Measurements from ENCODE around the gene CELA3B. TPM values are rescaled to one million over a fixed set of nuclear protein-coding genes. Genes with fewer than 3 reads are reported as not detected.
A peak's percentile ranks its signal among the peaks of the same experiment; 100 is the strongest.
"Not testable (repeated sequence)": the region's sequence is repeated elsewhere in the genome, so short reads cannot be mapped to it uniquely, and the experiment has no call there.

CELA3B gene
- total RNA-seq = not detected

DNA sequence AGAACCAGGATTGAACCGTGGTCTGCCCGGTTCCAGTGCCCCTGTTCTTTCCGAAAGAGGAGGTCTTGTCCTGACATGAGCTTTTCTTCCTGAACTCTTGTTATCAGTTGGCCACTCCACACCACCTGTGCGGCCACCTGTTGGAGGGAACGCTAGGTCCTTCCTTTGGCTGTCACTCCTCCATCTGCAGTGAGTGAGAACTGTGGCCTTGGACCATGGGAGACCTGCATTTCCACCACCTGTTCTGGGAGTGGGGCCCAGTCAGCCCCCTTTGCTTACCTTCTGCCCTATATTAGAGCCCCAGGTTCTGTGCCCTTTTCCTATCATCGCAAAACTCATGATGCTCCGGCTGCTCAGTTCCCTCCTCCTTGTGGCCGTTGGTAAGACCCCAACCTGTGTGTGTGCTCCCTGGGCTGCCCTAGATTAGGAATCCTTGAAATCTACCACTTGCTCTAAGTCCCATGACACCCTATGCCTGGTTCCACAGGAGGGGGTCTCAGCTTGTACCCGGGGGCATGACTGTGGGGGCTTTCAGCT, at the start of gene CELA3B:
TSS of gene CELA3B (plus strand) at position 320 of the 537 bp plus-strand sequence. CDS start at position 338, 18 bp downstream.
- ATAC-seq = not testable (repeated sequence)

DNA sequence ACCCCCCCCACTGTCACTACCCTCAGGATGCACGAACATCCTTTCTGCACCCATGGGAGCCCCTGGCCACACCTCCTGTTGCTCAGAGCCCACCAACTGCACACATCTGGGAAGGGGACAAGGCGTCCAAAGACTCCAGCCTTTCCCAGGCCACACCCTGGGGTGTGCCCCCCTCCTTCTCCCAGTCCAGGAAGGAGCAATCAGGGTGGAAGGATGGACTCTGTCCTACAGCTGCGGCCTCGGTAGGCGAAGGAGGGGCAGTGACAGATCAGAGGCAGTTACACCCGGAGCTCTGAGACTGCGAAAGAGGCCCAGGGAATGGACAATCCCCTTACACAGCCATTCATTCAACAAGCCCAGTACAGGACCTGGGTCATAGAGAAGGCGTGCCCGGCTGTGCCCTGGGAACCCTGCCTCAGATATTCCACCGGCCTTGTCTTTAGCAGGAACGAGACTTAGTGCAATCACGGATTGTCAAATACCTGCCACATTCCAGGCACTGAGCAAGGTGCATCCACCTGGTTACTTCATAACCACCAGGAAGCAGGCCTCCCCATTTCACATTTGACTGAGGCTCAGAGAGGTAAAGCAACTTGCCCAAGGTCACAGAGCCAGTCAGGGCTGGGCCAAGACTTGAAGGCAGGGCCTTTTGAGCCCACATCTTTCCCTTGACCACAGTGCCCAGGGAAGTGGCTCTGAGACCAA, 49.1 kb upstream of the CELA3B start:
- ATAC-seq = peak; percentile 19

- no peak for ATAC-seq
Observed at GRCh38 chr1:21930080-21930571, 46.7 kb upstream of the CELA3B start.

DNA sequence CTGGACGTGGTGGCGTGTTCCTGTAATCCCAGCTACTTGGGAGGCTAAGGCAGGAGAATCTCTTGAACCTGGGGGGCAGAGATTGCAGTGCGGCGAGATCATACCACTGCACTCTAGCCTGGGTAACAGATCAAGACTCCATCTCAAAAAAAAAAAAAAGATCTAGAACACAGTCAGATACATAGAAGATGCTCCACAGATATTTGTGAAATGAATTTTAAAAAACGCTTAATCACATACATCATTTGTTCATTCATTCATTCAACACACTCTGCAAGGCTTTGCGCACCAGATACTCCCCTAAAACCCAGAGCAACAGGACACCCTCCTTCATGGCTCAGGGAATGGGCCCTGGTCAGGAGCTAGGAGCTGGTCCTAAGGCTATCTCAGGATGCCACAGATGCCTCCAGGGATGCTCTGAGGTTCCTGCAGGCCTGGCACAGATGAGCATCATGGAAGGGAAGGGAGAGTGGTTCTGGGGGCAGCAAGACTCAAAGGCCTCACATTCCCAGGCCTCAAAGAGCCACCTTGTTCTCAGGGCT, 46.1 kb upstream of the CELA3B start:
- ATAC-seq = no peak

DNA sequence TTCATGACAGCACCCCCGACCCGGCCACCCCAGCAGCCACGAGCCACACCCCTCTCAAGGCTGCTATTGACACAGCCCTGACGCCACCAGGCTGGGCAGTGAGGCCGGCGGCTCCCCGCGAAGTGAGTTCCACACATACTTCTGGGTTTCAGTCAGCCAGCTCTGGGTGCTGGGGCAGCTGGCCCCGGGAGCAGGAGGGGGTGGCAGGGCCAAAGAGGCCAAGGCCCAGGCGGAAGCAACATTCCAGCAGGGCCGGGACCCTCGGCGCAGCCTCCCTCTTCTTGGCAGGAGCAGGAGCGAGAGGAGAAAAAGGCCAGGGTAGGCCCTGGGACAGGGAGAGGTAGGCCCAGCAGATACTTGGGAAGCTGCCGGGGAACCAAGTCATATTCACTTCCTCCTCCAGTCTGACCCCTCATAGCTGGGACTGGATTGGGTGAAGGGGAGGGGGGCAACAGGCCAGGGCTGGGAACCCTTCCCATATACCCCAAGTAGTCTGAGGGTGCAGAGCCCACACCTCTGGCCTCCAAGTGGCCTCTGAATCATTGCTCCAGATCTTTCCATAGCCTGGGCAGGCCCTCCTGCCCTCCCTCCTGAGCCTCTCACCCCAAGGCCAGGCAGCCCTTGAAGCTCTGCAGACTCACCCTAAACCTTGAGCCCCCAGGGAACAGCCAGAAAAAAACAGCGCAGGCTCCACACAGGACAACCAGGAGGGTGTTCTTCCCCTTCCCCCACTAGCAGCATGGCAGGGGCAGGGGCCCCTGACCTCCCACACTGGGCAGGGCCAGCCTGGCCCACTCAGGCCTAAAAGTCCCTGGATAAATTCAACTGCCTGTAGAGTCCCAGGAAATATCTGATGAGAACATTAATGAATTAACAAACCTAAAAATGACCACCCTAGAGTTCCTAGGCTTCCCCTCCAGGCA, 45.4 kb upstream of the CELA3B start:
- no peak for ATAC-seq

DNA sequence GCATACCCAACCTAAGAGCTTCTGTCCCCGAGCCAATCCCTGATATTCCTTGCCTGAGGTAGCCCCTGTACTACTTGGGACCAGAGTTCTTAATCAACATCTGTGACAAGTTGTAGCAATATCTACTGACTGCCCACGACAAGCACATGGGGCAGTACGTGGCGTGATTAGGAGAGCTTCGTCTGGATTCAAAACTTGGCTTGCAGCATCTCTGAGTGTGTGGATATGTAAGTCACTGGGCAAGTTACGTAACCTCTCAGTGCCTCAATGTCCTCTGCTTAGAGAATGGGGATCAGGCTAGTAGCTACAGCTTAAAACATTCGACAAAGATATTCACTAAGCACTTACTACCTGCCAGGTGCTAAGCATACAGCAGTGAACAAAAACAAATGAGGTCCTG, 44.7 kb upstream of the CELA3B start:
- ATAC-seq = peak; percentile 28

DNA sequence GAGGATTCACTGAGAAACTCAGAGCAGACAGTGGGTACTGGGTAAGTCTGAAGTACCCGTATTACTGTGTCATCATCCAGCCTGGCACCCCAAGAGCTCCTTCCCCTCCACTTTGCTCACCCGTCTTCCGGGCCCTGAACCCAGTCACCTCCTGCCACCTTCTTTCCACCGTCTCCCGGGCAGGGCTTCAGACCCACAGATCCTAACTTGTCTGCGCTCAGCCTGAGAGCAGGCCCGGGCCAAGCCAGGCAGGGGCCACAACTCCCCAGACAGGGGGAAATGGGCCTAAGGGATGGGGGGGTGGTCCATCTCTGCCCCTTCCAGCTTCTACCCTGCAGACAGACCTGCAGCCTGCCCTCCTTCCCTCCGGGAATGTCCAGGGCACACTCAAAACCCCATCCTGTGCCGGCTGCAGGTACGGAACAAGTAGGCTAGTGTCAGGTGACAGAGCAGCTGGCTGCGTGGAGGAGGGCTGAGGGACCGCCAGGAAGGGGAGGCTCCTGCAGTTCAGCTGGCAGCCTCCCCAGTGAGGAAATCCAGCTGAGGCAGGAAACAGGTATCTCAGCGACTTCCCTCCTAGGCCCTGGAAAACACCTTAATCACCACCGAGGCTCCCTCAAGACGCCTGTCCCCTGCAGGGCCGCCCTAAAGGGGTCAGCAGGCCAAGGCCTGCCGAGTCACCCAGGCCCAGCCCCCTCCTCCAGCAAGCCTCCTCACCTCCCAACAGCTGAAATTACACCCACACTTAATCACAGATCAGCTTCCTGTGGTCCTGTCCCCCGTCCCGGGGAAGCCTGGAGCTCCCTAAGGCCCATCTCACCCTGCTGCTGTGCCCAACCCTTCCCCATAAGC, 43.2 kb upstream of the CELA3B start:
- peak; percentile 65 for ATAC-seq

DNA sequence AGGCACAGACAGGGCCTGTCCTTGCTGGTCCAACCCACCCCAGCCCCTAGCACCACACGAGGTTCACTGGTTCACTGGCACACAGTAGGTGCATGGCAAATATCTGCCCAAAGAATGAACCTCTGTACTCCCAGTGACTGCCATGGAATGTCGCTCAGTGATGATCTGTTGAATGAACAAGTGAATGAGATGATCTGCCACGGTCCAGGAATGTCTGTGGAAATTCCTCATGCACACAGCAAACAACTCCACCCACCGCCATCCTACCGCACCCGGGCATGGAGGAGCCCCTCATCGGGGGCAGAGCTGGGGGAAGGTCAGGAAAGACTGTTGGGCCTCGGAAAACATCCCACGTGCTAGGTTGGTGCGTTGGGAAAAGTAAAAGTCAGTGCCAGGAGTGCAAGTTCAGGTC, 41.4 kb upstream of the CELA3B start:
- no peak for ATAC-seq

GRCh38 chr1:21935891-21936365, 40.9 kb upstream of the CELA3B start:
- ATAC-seq = peak; percentile 25

- no peak for ATAC-seq
Observed at GRCh38 chr1:21936366-21937031, 40.3 kb upstream of the CELA3B start.

GRCh38 chr1:21937034-21937371, 39.8 kb upstream of the CELA3B start, which contains the start of gene HSPG2:
Gene HSPG2 (minus strand): TSS chr1:21937310. CDS start chr1:21937217, 93 bp downstream.
- no peak for ATAC-seq

- peak; percentile 62 for ATAC-seq
Observed at GRCh38 chr1:21937372-21938121, 39.3 kb upstream of the CELA3B start.

DNA sequence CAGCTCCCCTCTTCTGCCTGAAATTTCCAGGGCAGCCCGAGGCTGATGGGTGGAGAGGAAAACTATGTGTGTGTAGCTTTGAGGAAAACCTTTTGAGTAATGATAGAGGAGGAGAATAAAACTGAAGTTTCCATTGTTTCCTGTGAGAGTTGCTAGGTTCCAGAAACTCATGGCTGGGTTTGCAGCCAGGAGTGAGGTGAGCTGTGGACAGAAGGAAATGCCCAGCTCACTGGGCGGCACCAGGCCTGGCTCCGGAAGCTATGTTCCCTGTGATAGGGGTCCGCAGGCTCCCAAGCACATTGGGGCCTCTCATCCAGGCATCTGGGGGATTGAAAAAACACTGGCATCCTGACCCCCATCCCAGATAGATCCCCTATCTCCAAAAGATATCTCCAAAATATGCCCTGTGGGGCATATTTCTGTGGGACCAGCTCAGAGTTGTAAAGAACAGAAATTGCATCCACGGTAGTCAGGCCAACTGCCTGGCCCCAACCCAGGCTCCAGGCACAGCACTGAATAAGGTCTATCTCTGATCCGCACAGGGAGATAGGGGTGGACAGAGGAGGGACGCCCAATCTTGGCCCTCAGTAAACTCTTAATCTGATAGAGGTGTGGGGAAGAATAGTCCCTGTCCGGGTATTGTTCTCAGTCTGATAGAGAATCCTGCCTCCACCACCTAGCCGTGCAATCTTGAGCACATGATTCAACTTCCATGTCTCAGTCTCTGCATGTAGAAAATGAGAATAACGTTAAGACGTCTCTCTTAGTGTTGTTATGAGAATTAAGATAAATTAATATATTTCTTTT, 37.9 kb upstream of the CELA3B start:
- no peak for ATAC-seq

- ATAC-seq = peak; percentile 10
Observed at GRCh38 chr1:21939650-21940374, 37.0 kb upstream of the CELA3B start.

- no peak for ATAC-seq
Observed at GRCh38 chr1:21940492-21940891, 36.3 kb upstream of the CELA3B start.

GRCh38 chr1:21941370-21941769, 35.5 kb upstream of the CELA3B start:
- no peak for ATAC-seq

DNA sequence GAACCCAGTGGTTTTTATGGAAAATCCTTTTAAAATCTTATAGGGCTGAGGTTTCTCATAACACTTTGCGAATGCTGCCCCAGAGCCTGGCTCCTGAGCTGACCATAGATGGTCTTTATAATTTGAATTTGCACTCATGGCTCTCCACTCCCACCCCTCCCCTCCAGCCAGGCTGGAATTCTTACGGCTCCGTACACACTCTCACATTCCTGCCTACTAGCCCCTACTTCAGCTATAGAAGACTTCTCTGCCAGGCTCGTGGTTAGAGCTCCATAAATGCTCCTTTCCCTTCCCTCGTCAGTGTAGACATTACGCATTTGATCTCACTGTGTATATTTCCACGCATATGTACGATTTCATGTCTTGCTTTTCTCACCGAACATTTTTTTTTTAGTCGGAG, 34.4 kb upstream of the CELA3B start:
- ATAC-seq = no peak

DNA sequence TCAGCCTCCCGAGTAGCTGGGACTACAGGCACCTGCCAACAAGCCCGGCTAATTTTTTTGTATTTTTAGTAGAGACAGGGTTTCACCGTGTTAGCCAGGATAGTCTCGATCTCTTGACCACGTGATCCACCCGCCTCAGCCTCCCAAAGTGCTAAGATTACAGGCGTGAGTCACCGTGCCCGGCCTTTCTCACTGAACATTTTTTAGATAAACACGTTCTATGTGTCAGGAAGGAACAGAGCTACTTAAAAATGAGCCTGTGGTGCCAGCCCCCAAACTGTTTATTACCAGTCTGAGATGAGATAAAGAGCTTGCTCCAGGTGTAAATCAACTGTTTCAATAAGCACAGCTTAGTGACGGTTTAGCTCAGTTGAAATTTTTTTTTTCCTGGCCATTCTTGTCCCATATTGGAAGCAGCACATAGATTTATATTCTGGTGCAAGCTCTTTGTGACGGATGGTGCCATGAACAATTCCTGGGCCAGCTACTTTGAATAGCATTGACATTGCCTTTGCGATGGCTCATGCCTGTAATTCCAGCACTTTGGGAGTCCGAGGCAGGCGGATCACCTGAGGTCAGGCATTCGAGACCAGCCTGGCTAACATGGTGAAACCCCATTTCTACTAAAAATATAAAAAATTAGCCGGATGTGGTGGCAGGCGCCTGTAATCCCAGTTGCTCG, 33.7 kb upstream of the CELA3B start:
- not testable (repeated sequence) for ATAC-seq

Measured in esophagus mucosa (tissue), 1 donor.